NAMALWA (cell line): ENCODE data around the gene SPTLC3.

Experiments
- DNase-seq: peaks from one replicate; pipeline ENCODE4 v3.0.0-alpha.2; 2015; ENCODE audit warnings: low spot score

The SPTLC3 gene

GRCh38 chr20:13031751-13032150, 23.0 kb downstream of the SPTLC3 start:
- no peak for DNase-seq

GRCh38 chr20:13034115-13034514, 25.3 kb downstream of the SPTLC3 start:
- DNase-seq: no peak

GRCh38 chr20:13034936-13035335, 26.2 kb downstream of the SPTLC3 start:
- DNase-seq: no peak

- no peak for DNase-seq
Observed at GRCh38 chr20:13035399-13036152, 26.8 kb downstream of the SPTLC3 start.

GRCh38 chr20:13037727-13038126, 29.0 kb downstream of the SPTLC3 start:
- no peak for DNase-seq

- no peak for DNase-seq
Observed at GRCh38 chr20:13041574-13042457, 33.0 kb downstream of the SPTLC3 start.

GRCh38 chr20:13042458-13042794, 33.7 kb downstream of the SPTLC3 start:
- no peak for DNase-seq

GRCh38 chr20:13046409-13046808, 37.6 kb downstream of the SPTLC3 start:
- no peak for DNase-seq

GRCh38 chr20:13054011-13054410, 45.2 kb downstream of the SPTLC3 start:
- DNase-seq: no peak

- DNase-seq: no peak
Observed at GRCh38 chr20:13058666-13059389, 50.1 kb downstream of the SPTLC3 start.

GRCh38 chr20:13059398-13060136, 50.8 kb downstream of the SPTLC3 start:
- DNase-seq: no peak

- no peak for DNase-seq
Observed at GRCh38 chr20:13060327-13060726, 51.6 kb downstream of the SPTLC3 start.

- no peak for DNase-seq
Observed at GRCh38 chr20:13061381-13061780, 52.6 kb downstream of the SPTLC3 start.

GRCh38 chr20:13062789-13063188, 54.0 kb downstream of the SPTLC3 start:
- no peak for DNase-seq

GRCh38 chr20:13068336-13068735, 59.6 kb downstream of the SPTLC3 start:
- no peak for DNase-seq

- no peak for DNase-seq
Observed at GRCh38 chr20:13081877-13082276, 73.1 kb downstream of the SPTLC3 start.

- DNase-seq: no peak
Observed at GRCh38 chr20:13082378-13082777, 73.6 kb downstream of the SPTLC3 start.

GRCh38 chr20:13085275-13085674, 76.5 kb downstream of the SPTLC3 start:
- DNase-seq: no peak

- DNase-seq: no peak
Observed at GRCh38 chr20:13089950-13090469, 81.2 kb downstream of the SPTLC3 start.

GRCh38 chr20:13092111-13092510, 83.3 kb downstream of the SPTLC3 start:
- no peak for DNase-seq

GRCh38 chr20:13094976-13095375, 86.2 kb downstream of the SPTLC3 start:
- DNase-seq: no peak
